ENCODE results near the gene PALB2.
"Not testable (repeated sequence)": the region's sequence is repeated elsewhere in the genome, so short reads cannot be mapped to it uniquely, and the experiment has no call there.

PALB2 gene

GRCh38 chr16:23584186-23585076 lies 56.7 kb downstream of the PALB2 start:
- peak; percentile 23 for DNase-seq (ENCODE audit: low read depth, low spot score)

GRCh38 chr16:23583271-23583670 lies 57.8 kb downstream of the PALB2 start:
- DNase-seq (ENCODE audit: low read depth, low spot score), result not testable (repeated sequence)

- DNase-seq (ENCODE audit: low read depth, low spot score), result no peak
Observed at GRCh38 chr16:23581764-23582163, 59.3 kb downstream of the PALB2 start.

- DNase-seq (ENCODE audit: low read depth, low spot score), result no peak
Observed at GRCh38 chr16:23580391-23580790, 60.7 kb downstream of the PALB2 start.

- no peak for DNase-seq (ENCODE audit: low read depth, low spot score)
Observed at GRCh38 chr16:23579371-23579770, 61.7 kb downstream of the PALB2 start.

- DNase-seq (ENCODE audit: low read depth, low spot score), result no peak
Observed at GRCh38 chr16:23578101-23578830, 62.8 kb downstream of the PALB2 start.

- no peak for DNase-seq (ENCODE audit: low read depth, low spot score)
Observed at GRCh38 chr16:23577493-23577892, 63.6 kb downstream of the PALB2 start.

- no peak for DNase-seq (ENCODE audit: low read depth, low spot score)
Observed at GRCh38 chr16:23575834-23576233, 65.3 kb downstream of the PALB2 start.

GRCh38 chr16:23573817-23574216 lies 67.3 kb downstream of the PALB2 start:
- no peak for DNase-seq (ENCODE audit: low read depth, low spot score)

- DNase-seq (ENCODE audit: low read depth, low spot score), result no peak
Observed at GRCh38 chr16:23572394-23572793, 68.7 kb downstream of the PALB2 start.

- no peak for DNase-seq (ENCODE audit: low read depth, low spot score)
Observed at GRCh38 chr16:23571895-23572294, 69.2 kb downstream of the PALB2 start.

- DNase-seq (ENCODE audit: low read depth, low spot score), result no peak
Observed at GRCh38 chr16:23570992-23571632, 70.0 kb downstream of the PALB2 start.

- no peak for DNase-seq (ENCODE audit: low read depth, low spot score)
Observed at GRCh38 chr16:23567602-23568001, 73.5 kb downstream of the PALB2 start.

GRCh38 chr16:23566724-23567123 lies 74.4 kb downstream of the PALB2 start:
- no peak for DNase-seq (ENCODE audit: low read depth, low spot score)

- DNase-seq (ENCODE audit: low read depth, low spot score), result no peak
Observed at GRCh38 chr16:23564575-23565363, 76.3 kb downstream of the PALB2 start.

- DNase-seq (ENCODE audit: low read depth, low spot score), result no peak
Observed at GRCh38 chr16:23563186-23563585, 77.9 kb downstream of the PALB2 start.

- no peak for DNase-seq (ENCODE audit: low read depth, low spot score)
Observed at GRCh38 chr16:23562505-23562904, 78.6 kb downstream of the PALB2 start.

- DNase-seq (ENCODE audit: low read depth, low spot score), result no peak
Observed at GRCh38 chr16:23561586-23561985, 79.5 kb downstream of the PALB2 start.

- peak; percentile 33 for DNase-seq (ENCODE audit: low read depth, low spot score)
Observed at GRCh38 chr16:23557779-23558702, 83.1 kb downstream of the PALB2 start.
